ENCODE measurements around the gene CABCOCO1.

Gene CABCOCO1

DNA sequence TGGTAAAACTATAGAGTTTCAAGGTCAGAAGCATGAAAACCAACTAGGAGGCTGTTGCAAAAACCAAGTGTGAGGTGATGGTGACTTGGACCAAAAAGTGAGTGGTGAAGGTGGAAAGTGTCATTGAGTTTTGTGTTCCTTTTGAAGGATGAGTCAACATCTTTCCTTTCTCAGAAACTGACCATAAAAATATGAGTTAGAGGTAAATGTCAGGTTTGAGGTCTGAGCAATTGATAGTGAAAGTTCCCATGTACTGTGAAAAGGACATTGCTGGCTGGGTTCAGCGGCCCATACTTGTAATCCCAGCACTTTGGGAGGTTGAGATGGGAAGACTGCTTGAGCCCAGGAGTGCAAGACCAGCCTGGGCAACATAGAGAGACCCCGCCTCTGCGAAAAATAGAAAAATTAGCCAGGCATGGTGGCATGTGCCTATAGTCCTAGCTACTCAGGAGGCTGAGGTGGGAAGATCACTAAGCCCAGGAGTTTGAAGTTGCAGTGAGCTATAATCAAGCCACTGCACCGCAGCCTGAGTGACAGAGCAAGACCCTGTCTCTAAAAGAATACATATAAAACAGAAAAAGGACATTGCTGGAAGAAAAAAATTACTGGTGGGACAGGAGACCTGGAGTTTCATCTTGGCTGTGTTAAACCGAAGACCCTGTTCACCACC, 149.5 kb downstream of the CABCOCO1 start:
- TF ChIP-seq, protein P1, sequence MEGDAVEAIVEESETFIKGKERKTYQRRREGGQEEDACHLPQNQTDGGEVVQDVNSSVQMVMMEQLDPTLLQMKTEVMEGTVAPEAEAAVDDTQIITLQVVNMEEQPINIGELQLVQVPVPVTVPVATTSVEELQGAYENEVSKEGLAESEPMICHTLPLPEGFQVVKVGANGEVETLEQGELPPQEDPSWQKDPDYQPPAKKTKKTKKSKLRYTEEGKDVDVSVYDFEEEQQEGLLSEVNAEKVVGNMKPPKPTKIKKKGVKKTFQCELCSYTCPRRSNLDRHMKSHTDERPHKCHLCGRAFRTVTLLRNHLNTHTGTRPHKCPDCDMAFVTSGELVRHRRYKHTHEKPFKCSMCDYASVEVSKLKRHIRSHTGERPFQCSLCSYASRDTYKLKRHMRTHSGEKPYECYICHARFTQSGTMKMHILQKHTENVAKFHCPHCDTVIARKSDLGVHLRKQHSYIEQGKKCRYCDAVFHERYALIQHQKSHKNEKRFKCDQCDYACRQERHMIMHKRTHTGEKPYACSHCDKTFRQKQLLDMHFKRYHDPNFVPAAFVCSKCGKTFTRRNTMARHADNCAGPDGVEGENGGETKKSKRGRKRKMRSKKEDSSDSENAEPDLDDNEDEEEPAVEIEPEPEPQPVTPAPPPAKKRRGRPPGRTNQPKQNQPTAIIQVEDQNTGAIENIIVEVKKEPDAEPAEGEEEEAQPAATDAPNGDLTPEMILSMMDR (conservative IDR thresholded peaks at IDR 0.05): no peak
- no peak overlapping the region for H3K27ac ChIP-seq

DNA sequence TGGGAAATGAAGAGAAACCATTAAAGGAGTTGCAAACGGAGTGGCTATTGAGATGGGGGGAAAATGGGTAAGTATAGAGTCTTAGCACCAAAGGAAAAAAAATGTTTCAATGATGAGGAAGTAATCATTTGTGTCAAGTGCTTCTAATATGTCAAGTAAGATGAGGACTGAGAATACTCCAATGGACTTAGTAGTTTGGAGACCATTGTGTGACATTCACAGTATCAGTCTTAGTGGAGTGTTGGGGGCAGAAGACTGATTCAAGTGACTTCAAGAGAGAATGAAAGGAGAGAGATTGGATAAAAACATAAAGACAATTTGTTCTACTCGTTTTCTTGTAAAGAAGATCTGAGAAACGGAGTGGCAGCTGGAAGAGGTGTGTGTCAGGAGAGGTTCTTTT, 150.2 kb downstream of the CABCOCO1 start:
- H3K27ac ChIP-seq: no peak overlapping the region
- TF ChIP-seq, protein P1 (conservative IDR thresholded peaks at IDR 0.05): no peak

DNA sequence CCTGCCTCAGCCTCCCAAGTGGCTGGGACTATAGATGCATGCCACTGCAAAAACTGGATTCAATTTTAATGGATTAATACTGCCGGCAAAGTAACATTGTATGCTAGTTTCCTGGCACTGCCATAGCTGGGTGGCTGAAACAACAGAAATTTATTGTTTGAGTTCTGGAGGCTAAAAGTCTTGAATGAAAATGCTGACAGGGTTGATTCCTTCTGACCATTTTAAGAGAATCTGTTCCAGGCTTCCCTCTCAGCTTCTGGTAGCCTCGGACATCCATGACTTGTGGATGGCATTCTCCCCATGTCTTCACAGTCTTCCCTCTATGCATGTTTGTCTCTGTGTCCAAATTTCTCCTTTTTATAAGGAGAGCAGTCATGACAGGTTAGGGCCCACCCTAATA, 151.4 kb downstream of the CABCOCO1 start:
- TF ChIP-seq, protein P1 (conservative IDR thresholded peaks at IDR 0.05): no peak
- H3K27ac ChIP-seq: no peak overlapping the region

DNA sequence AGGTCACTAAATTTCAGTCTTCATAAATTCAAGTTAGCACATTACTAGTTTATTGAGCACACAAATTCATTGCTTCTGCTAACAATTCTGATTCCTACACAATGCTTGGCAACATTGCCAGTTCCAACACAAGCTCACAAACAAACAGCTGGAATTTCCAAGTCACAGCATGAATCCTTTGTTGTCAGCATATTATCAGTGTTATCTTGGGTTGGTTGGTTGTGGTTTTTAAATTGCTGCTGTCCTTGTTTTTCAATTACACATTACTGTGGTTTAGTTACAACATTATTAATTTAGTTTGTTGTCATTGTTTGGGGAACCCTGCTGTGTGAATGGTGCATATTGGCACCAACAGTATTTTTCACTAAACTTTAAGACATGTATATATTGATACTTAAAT, 152.8 kb downstream of the CABCOCO1 start:
- H3K27ac ChIP-seq: no peak overlapping the region
- TF ChIP-seq, protein P1 (conservative IDR thresholded peaks at IDR 0.05): no peak

Measured in VCaP (cell line).